HG03108 (cell line): ENCODE results near the gene SETD4.

ENCODE experiments used
- ATAC-seq: cut with Tn5 transposase; IDR thresholded peaks from one replicate; pipeline ENCODE4 v1.9.1; 2021; ENCODE audit warnings: moderate library complexity; ENCODE audit not compliant: unreplicated experiment

Gene SETD4

DNA sequence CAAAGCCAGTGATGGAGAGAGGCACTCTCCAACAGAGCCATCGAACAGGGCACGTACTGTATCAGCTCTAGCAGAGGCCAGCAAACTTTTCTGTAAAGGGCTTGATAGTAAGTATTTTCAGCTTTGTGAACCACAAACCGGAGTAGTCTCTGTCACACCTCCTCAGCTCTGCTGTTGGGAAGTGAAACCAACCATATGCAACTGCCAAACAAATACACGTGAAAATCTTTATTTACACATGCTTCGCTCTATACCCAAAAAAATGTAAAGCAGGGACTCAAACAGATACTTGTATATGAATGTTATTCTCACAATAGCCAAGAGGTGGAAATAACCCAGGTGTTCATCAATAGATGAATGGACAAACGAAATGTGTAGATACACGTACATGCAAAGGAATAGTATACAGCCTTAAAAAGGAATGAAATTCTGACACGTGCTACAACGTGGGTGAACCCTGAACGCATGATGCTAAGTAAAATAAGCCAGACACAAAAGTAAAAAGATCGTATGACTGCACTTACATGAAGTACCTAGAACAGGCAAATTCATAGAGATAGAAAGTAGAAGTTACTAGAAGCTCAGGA is 39.0 kb downstream of the SETD4 start:
- peak; percentile 64 for ATAC-seq

DNA sequence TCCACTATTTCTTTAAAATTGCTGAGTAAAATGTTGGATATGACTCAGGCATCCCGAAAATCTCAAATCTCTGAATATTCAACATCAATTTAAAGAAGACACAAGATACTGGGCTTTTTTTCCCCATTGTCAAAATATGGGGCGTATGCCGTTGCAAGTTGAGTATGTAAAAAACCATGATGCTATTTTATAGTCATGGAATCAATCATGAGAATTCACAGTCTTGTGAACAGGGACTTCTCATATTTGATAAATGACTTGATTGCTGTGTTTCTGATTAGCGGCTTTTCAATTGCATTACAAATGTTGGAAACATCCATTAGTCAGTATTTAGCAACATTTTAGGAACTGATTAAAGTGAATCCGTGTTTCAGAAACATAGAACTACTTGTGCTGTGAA is 45.3 kb downstream of the SETD4 start:
- no peak for ATAC-seq

DNA sequence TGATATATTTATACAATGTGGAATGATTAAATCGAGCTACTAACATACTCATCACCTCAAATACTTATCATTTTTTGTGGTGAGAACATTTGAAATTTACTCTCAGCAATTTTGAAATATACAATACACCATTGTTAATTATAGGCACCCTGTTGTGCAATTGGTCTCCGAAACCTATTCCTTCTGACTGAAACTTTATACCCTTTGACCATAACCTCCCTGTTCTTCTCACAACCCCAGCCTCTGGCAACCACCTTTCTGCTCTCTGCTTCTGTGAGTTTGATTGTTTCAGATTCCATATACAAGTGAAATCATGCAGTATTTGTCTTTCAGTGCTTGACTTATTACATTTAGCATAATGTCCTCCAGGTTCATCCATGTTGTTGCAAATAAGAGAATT is 49.5 kb downstream of the SETD4 start:
- ATAC-seq, result no peak

DNA sequence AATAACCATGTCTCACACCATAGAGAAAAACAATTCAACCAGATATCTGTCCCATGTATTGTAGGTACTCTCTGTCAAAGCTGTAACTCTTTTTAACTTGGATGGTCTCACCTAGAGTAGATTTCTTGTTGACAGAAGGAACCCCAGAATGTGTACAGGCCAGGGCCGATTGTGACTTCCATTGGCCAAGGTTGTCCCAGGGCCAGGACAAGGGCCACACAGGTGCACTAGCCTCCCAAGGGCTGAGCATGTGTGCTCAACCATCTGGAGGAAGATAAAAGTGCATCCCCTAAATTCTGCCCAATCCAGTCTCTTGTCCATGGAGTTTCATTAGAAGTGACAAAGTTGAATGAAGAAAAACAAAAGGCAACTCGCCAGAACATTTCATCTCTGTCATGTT is 51.8 kb downstream of the SETD4 start:
- ATAC-seq, result no peak

DNA sequence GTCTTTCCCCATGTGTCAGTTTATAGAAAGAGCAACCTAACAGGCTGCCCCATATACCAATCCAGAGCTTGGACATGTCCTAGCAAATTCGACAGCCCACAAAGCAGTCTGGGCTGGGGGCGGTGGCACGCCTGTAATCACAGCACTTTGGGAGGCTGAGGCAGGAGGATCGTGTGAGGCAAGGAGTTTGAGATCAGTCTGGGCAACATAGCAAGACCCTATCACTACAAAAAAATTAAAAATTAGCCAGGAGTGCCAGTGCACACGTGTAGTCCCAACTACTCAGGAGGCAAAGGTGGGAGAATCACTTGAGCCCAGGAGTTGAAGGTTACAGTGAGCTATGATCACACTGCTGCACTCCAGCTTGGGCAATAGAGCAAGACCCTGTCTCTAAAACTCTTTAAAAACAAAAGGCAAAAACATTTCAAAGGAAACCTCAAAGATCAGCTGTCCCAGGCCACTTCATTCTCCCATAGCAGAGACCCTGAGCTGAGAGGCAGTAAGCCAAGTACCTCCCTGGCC is 54.4 kb downstream of the SETD4 start:
- no peak for ATAC-seq

DNA sequence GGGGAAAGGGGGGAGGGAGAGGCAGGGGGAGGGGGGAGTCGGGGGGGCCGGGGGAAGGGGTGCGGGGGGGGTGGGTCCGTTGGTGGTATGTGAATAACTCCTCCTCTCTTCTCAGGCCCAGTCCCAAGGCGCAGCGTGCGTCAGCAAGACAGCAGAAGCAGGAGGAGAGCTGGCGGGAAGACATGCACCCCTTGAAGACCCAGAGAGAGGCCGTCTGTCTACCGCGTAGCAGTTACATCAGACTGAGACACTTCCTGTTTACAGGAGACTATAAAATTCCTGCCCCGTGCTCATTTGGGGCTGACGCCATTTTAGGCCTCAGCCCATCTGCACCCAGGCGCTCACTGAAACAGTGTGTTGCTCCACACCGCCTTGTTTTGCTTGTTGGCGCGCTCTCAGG is 55.3 kb downstream of the SETD4 start:
- no peak for ATAC-seq

DNA sequence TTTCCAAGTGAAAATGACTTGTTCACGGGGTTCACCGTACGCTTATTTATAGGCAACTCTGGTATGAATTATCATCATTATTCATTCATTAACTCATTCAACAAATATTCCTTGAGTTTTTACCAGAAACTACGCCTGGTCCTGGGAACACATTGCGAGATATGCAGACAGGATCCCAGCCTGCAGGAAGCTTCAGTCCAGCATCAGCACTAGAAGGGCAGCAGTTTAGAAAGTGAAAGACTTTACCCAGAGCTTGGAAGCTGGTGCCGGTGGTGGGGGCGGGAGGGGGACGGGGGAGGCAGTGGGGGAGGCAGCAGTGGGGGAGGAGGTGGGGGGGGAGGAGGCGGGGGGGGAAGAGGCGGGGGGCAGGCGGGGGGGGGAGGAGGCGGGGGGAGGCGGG is 55.9 kb downstream of the SETD4 start:
- ATAC-seq, result no peak

DNA sequence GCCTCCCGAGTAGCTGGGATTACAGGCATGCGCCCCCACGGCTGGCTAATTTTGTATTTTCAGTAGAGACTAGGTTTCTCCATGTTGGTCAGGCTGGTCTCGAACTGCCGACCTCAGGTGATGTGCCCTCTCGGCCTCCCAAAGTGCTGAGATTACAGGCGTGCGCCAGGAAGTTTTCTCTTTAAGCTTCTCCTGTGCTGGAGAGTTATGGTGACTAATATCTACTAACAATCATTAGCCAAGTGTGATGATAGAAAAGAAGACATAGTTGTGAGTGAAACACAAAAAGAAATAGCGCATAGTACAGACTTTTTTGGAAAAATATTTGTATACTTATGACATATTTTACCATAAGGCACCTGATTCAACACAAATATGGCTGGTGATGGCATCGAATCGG is 56.5 kb downstream of the SETD4 start:
- ATAC-seq, result no peak

DNA sequence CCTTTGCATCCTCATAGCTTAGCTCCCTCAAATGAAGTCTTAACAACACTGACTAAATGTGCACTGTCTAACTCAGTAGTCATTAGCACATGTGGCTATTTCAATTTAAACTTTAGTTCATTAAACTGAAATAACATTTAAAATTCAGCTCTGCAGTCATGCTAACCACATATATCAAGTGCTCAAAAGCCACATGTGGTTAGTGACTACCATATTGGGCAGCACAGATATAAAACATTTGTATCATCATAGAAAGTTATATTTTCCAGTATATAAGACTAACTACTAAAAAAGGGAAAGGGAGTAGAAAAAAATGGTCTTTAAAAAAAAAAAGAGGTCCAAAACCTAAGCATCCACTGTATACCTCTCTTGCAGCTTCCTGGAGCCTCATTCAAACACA is 64.1 kb downstream of the SETD4 start:
- no peak for ATAC-seq

DNA sequence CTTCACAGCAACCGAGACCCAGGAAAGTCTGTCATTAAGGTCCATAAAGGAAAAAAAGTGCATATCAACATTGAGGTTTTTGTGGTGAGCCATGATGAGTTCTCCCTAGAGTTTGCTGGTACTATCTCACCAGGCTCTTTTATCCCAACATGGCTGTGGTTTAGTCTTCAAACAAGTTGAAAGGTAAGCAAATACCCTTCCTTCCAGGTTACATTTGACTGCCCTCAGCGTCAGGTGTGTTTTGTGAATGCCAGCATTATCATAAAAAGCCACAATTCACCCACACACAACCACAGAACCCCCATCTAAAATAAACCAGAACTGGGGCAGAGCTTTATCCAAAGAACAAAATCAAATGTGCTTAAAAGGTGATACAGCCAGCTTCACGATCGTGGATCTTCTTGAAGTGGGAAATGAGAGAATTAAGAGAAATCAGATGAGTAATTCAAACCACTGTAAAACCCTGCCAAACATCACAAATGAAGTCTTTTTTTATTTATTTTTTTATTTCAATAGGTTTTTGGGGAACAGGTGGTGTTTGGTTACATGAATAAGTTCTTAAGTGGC is 64.7 kb downstream of the SETD4 start:
- ATAC-seq, result no peak

DNA sequence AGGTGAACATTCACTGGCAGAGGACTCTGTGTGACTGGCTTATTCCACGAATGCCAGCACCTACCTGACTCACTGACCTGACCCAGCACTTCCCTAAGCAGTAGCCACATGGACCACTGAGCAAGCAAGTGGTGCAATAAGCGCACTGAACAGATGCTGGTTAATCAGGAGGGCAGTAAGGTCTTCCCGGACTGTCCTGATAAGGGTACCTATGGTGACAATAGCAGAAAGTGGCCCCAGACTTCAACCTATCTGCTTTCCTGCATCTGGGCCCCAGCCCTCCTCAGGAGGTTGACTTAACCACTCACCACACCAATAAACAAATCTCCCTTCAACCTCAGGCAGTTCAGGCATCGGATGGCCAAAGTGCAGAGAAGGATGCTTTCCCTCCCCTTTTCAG is 65.7 kb downstream of the SETD4 start:
- ATAC-seq, result no peak

DNA sequence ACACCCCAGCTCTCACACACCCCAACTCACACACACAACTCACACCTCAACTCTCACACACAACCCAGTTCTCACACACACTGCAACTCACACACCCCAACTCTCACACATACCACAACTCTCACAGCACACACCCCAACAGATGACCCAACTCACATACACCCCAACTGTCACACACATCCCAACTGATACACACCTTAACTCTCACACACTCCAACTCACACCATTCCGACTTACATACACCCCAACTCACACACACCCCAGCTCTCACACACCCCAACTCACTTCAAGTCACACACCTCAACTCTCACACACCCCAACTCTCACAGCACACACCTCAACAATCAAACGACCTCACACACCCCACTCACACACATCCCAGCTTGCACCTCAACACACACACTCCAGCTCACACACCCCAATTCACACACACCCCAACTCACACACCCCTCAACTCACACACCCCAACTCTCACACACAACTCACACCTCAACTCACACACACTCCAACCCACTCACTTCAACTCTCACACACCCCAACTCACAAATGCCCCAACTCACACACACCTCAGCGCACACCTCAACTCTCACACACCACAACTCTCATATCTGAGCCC is 66.3 kb downstream of the SETD4 start:
- ATAC-seq, result no peak

DNA sequence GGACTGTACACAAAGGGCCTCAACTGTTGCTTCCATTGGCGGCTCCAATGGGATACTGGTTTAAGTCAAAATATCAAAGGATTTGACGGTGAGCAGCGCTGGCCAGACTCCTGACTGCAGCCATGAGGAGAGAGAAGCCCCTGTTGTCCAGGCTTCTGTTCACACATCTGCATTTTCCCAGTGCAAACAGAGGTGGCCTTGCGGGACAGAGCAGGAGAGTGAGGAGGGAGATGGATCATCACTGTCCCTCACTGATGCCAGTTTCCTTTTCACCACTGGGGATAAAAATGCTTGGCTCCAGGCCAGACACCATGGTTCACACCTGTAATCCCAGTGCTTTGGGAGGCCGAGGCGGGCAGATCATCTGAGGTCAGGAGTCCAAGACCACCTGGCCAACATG is 69.2 kb downstream of the SETD4 start:
- no peak for ATAC-seq

DNA sequence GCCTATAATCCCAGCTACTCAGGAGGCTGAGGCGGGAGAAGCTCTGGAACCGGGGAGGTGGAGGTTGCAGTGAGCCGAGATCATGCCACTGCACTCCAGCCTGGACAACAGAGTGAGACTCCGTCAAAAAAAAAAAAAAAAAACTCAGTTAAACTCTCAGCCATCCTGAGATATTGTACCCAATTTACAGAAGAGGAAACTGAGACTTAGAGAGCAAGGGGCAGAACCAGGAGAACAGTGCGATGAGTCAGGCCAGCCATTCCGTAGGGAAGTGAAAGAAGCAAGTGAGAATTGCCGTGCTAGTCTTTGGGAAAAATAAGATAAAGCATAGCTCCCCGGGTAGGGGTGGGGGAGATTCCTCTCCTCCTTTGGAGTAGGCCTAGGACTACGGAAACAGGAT is 69.7 kb downstream of the SETD4 start:
- no peak for ATAC-seq

DNA sequence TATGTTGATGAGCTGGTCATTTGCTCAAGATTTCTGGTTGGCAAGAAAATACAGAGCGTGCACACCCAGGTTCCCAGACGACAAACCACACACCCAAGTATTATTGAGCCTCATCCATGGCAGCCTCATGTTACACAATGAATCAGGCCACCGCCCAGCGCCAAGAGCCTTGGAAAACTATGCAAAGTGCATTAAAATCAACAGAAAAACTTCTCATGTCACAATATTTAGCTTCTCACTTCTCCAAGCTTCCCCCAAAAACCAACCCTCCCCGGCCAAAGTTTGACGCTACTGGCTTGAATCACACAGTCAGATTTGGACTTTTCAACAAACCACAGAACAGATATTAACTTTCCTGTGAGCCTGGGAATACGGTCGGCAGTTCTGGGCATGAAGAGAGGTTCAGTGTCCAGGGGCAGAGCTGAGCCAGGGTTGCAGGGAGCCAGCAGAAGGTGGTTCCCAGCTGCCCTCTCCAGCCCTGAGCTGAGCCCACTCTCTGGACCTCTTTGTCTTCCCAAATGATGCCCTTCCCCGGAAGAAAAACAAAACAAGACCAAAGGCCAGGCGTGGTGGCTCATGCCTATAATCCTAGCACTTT is 71.1 kb downstream of the SETD4 start:
- ATAC-seq, result no peak

DNA sequence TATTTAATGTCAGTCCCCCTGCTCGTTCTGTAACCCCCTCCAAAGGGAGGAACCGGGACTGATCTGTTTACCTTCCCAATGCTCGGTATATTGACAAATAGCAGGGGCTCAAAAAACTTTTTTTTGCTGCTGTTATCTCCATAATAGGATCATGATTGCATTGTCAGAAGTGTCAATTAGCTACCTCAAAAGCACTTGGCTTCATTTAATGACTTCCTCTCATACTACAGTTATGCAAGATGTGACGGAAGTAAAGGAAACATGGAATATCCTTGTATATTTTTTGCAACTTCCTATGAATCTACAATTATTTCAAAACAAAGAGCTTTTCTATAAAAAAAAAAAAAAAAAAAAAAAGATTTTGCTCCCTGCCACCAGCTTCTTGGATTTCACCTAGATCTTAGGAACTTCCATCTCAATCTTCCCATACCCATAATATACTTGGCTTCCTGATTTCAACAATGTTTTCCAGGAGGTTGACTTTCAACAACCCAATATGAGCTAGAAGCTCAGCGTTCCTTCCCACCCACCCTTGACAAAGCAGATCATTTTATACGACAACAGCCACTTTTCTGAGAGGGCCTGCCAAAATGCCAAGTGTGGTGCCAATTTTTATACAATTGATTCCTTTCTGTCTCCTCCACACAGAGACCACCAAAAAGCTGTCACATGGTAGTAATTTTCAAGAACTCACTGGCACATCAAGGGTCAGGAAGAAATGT is 71.7 kb downstream of the SETD4 start:
- no peak for ATAC-seq

DNA sequence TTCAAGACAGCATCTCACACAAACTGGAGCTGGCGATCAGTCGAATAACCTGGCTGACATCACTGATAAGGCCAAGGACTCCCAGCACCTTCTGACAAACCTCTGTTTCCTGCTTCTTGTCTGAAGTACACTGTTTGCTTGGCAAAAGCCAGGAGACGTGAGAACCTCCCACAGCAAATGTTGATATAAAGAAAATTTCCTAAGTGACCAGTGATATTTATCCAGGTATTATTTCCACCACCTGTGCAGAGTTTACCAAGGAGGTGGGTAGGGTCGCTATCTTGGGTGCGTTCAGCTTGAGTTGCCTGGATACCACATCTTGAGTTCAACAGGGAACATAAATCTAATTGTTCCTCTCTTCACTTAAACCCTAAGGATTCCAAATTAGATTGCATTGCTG is 72.9 kb downstream of the SETD4 start:
- ATAC-seq, result no peak

DNA sequence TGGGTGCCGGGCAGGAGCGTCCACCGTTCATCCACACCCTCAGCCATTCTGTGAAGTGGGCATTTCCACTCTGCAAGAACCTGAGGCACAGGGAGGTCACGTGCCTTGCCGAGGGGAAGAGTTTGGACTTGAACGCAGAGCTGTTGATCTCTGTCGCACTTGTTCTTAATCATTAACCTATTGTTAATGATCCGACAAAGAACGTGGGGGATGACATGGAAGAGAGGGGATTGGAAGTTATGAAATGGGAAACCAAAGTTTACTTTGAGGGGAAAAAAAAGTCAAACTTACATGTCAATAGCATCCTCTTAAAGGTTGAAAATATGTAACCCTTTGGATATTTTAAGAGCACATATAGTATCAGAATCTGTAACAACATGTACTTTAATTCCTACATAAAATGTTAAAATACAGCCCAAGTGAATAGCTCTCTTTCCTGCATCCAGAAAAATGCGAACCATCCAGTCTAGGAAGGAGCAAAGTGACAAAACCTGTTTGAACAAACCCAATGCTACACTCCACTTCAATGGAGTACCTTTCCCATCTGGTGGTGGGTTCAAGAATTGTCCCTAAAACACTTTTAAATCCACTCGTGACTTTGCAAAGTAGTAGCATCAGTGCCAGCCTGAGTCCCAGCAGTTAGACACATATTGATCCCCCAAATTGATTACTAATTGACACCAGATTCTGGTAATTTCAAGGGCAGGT is 75.5 kb downstream of the SETD4 start:
- ATAC-seq, result no peak
